GM12878 (cell line): ENCODE data around the gene ITGB3BP. TPM values are rescaled to one million over a fixed set of nuclear protein-coding genes. Genes with fewer than 3 reads are reported as not detected.

ENCODE experiments used
- ATAC-seq: fragments of 200-7000 bp; cut with Tn5 transposase; 3 replicates; pipeline ENCODE4 v1.9.1; 2020; ENCODE audit warnings: mild to moderate bottlenecking, moderate library complexity
- BruUV-seq: library from RNA; stranded (reverse); fragments of 400-500 nt; replicated peaks from 2 replicates; lab custom pipeline; 2021; lab: Mats Ljungman, UMichigan
- CTCF ChIA-PET: fragments of 300-600 bp; sonication (Branson Sonifier 250); formaldehyde crosslinking; extraction: SDS; loops from one replicate; lab custom pipeline; 2021; ENCODE audit warnings: inconsistent platforms; lab: Yijun Ruan, JAX
- POLR2A ChIA-PET: fragments of 350-600 bp; formaldehyde crosslinking; extraction: SDS; loops from one replicate; lab custom pipeline; 2021; ENCODE audit warnings: inconsistent platforms; lab: Charles Lee
- RAD21 ChIA-PET: fragments of 300-600 bp; sonication (Branson Sonifier 250); formaldehyde crosslinking; loops from one replicate; lab custom pipeline; 2023; ENCODE audit warnings: antibody characterized with exemption; ENCODE audit not compliant: unreplicated experiment; lab: Charles Lee
- SMC1A ChIA-PET: fragments of 300-600 bp; sonication (Branson Sonifier 250); formaldehyde crosslinking; loops from one replicate; lab custom pipeline; 2023; ENCODE audit not compliant: unreplicated experiment, uncharacterized antibody; lab: Charles Lee
- DNase-seq: peaks from one replicate; pipeline ENCODE4 v3.0.0-alpha.2; 2011; ENCODE audit warnings: low read depth, low spot score
- FAIRE-seq: peaks from 3 replicates; lab custom pipeline; 2011; peaks lifted over from hg19 to GRCh38; lab: Jason Lieb, UNC
- H2AFZ ChIP-seq: 2 replicates; pipeline ENCODE4 v1.6.0; 2011; ENCODE audit warnings: low read depth, low read length, control low read depth; ENCODE audit not compliant: control insufficient read depth
- H3K27ac ChIP-seq: 2 replicates; pipeline ENCODE4 v1.5.1; 2011; ENCODE audit warnings: control low read depth; ENCODE audit not compliant: control insufficient read depth, insufficient read depth
- H3K27me3 ChIP-seq, 2 experiments: replicated peaks in 1 of 2; 2 replicates each; pipeline versions ENCODE4 v1.6.0 to v1.6.1; 2011; ENCODE audit warnings: low read length in 1 of 2; ENCODE audit not compliant: control insufficient read depth in 2 of 2, insufficient read depth in 2 of 2
- H3K36me3 ChIP-seq, 2 experiments: 2 replicates each; pipeline ENCODE4 v1.5.1; 2011; ENCODE audit warnings: low read length in 1 of 2; ENCODE audit not compliant: control insufficient read depth in 2 of 2, insufficient read depth in 2 of 2
- H3K4me1 ChIP-seq: 2 replicates; pipeline ENCODE4 v1.6.1; 2011; ENCODE audit warnings: mild to moderate bottlenecking, low read length, moderate library complexity, mixed read lengths; ENCODE audit not compliant: control insufficient read depth, insufficient read depth
- H3K4me2 ChIP-seq: 2 replicates; pipeline ENCODE4 v1.6.0; 2011; ENCODE audit warnings: control low read depth; ENCODE audit not compliant: control insufficient read depth, insufficient read depth
- H3K4me3 ChIP-seq: fragments of 200-600 bp; sonication (generic); 2 replicates; pipeline ENCODE4 v1.5.1; 2016
- H3K79me2 ChIP-seq: 2 replicates; pipeline ENCODE4 v1.6.0; 2011; ENCODE audit warnings: low read length; ENCODE audit not compliant: control insufficient read depth, insufficient read depth
- H3K9ac ChIP-seq: 2 replicates; pipeline ENCODE4 v1.8.0; 2011; ENCODE audit warnings: low read length, control low read depth, mixed read lengths; ENCODE audit not compliant: control insufficient read depth, insufficient read depth
- H3K9me3 ChIP-seq: replicated peaks from 3 replicates; pipeline ENCODE4 v1.5.1; 2011; ENCODE audit warnings: mild to moderate bottlenecking, low read length; ENCODE audit not compliant: control insufficient read depth, insufficient read depth
- H4K20me1 ChIP-seq: 2 replicates; pipeline ENCODE4 v1.6.0; 2011; ENCODE audit not compliant: control insufficient read depth, insufficient read depth
- EED ChIP-seq: sonication (generic); IDR thresholded peaks from 2 replicates; pipeline ENCODE4 v1.6.1; 2016; ENCODE audit warnings: antibody characterized with exemption, low read depth
- ELK1 ChIP-seq: IDR thresholded peaks from 2 replicates; pipeline ENCODE4 v1.6.1; 2012; ENCODE audit warnings: low read depth, low read length, improper control_type of control experiment
- GATAD2B ChIP-seq: fragments of 450-650 bp; conservative IDR thresholded peaks from 2 replicates; pipeline ENCODE4 v1.6.1; 2017; ENCODE audit warnings: low read depth, mild to moderate bottlenecking, moderate library complexity
- IRF3 ChIP-seq: fragments of 450-650 bp; IDR thresholded peaks from 2 replicates; pipeline ENCODE4 v1.6.1; 2014; ENCODE audit warnings: mild to moderate bottlenecking
- PAX8 ChIP-seq: fragments of 450-650 bp; IDR thresholded peaks from 2 replicates; pipeline ENCODE4 v1.6.1; 2017; ENCODE audit warnings: mild to moderate bottlenecking, moderate library complexity
- RFX5 ChIP-seq: IDR thresholded peaks from 2 replicates; pipeline ENCODE4 v1.6.1; 2011; ENCODE audit warnings: low read depth, low read length, improper control_type of control experiment
- TCF3 ChIP-seq: IDR thresholded peaks from 2 replicates; pipeline ENCODE4 v1.6.1; 2012; ENCODE audit warnings: low read depth, mild to moderate bottlenecking, low read length, borderline replicate concordance; ENCODE audit not compliant: insufficient read depth
- TCF7 ChIP-seq: IDR thresholded peaks from 2 replicates; pipeline ENCODE4 v1.6.1; 2014; ENCODE audit warnings: antibody characterized with exemption, borderline replicate concordance
- YY1 ChIP-seq: IDR thresholded peaks from 2 replicates; pipeline ENCODE4 v1.6.1; 2011; ENCODE audit warnings: low read depth, mild to moderate bottlenecking, low read length
- in situ Hi-C: fragments of 300-500 bp; cut with MboI; formaldehyde crosslinking; loops from 9 replicates; pipeline ENCODE4 v1.14.3; 2018; ENCODE audit warnings: mixed read lengths
- intact Hi-C: fragments of 100-400 bp; cut with micrococcal nuclease; formaldehyde crosslinking; loops from one replicate; pipeline ENCODE4 v1.14.2; 2022; ENCODE audit not compliant: unreplicated experiment
- polyA plus RNA-seq, 11 experiments: library from polyadenylated mRNA; depleted of rRNA in 4 of 11; unstranded in 6 of 11; stranded (reverse) in 5 of 11; fragments of >200 nt; fragmentation: Nextera tagmentation in 4 of 11; fragmentation: Illumina TruSeq in 1 of 11; extraction: Ambion mirVana in 4 of 11; extraction: Trizol in 1 of 11; gene quantifications; 1 replicate in 1 of 11; 2 replicates in 10 of 11; pipeline versions ENCODE4 v1.2.1 to v1.2.3, GENCODE V29; 2011 to 2016; ENCODE audit warnings: inconsistent platforms in 2 of 11, missing spikeins in 2 of 11, low read depth in 1 of 11
- total RNA-seq, 4 experiments: library from RNA; depleted of rRNA in 3 of 4; stranded (reverse); fragments of >200 nt in 3 of 4; fragmentation: Illumina TruSeq in 1 of 4; extraction: Trizol in 1 of 4; gene quantifications; 2 replicates each; pipeline versions ENCODE4 v1.2.1 to v1.2.3, GENCODE V29; 2013 to 2021

Gene ITGB3BP
- total and polyA plus RNA-seq, 10 of the 15 experiments (the other 5 are each of a cell fraction or from before 2014, with no cell fraction given): 39.2 to 86.2 (median 61.8) TPM

- TF ChIP-seq IRF3 (no peak), PAX8 (no peak), ELK1 (no peak), TCF3 (no peak), EED (no peak), GATAD2B (no peak), RFX5 (no peak)
These were observed 87.9 kb downstream of the ITGB3BP start (continued) for GRCh38 chr1:63435161-63435560.

- no peak overlapping the region for H2AFZ ChIP-seq
- ATAC-seq (no peak), FAIRE-seq (no peak), DNase-seq (no peak)
- H3K4me3 ChIP-seq: no peak overlapping the region
- no peaks in the 10 kb centered on the region for H4K20me1 ChIP-seq
- BruUV-seq: no TSS peak
- H3K4me1 ChIP-seq: no peaks in the 10 kb centered on the region
- no peak overlapping the region for H3K4me2 ChIP-seq
- no peaks in the 10 kb centered on the region for H3K27me3 ChIP-seq
- TF ChIP-seq TCF7 (no peak), YY1 (no peak)
- no peaks in the 10 kb centered on the region for H3K36me3 ChIP-seq
- no peaks in the 10 kb centered on the region for H3K79me2 ChIP-seq
- H3K27ac ChIP-seq: no peak overlapping the region
- in situ Hi-C loops (no loop called here), intact Hi-C loops (no loop called here)
- POLR2A ChIA-PET: no interaction called here
- SMC1A ChIA-PET: no interaction called here
- CTCF ChIA-PET: no interaction called here
- RAD21 ChIA-PET: no interaction called here
- no peak overlapping the region for H3K9ac ChIP-seq
- peaks cover 3% of the 10 kb centered on the region; the same call in 2 of the 3 replicates for H3K9me3 ChIP-seq
These were observed 93.7 kb downstream of the ITGB3BP start for GRCh38 chr1:63429281-63429680.
